ENCODE results near the gene PGBD4. TPM values are rescaled to one million over a fixed set of nuclear protein-coding genes. Genes with fewer than 3 reads are reported as not detected.

PGBD4 gene
- 3.4 and 3.7 TPM in 2 replicates for total RNA-seq

DNA sequence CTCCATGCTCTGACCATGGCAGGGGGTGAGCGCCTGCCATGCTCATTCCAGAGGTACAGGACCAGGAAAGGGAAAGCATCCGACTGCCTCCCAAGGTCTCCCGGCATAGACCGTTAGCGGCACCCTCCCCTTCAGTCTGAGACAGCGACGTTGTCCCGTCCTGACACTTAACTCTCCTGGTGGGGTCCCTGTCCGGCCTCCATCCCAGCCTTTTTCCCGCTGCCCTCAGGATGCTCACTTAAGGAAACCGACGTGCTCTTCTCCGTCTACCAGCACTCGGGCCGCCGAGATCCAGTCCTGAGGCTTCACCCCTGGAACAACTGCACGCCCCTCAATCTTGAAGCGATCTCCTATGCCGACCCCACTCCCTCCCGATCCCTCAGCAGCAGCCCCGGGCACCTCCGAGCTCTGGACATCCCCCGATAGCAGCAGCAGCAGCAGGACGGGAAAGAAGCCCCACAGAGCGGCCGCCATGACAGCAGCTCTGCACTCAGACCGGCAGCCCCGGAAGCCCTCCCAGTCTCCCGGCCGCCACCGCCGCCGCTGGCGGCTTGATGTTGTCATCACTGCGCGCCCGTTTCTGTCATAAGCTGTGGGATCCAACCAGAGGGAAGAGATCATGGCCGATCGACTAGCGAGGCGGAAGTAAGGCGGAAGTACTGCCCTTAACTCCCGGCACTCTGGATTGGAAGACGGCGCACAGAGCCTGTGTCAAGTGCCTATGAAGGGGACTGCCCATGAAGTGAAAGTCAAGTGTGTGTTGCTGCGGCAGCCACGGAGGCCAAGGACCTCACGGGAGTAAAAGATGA, at the start of gene PGBD4, which contains the start of gene EMC7:
TSS of gene PGBD4 (plus strand) at position 718 of the 809 bp plus-strand sequence. CDS start 449 bp downstream, outside the sequence.
TSS of gene EMC7 (minus strand) at position 497 of the 809 bp plus-strand sequence. CDS start at position 474, 23 bp downstream.
- Mint-ChIP-seq H3K4me1 (ENCODE audit: low read depth) (peaks cover 25% of the 10 kb centered on the region), H3K4me3 (ENCODE audit: low read depth) (peak within 1 kb of the TSS; percentile 100)
- intact Hi-C loops (cut with micrococcal nuclease): loop anchor here (1.0 to 5.0 kb wide), 6 partner anchors 62 to 486 kb away; partner anchors contain the start of genes AVEN, KATNBL1, LPCAT4 and NOP10

GRCh38 chr15:34054081-34054707, 47.7 kb upstream of the PGBD4 start:
- peaks cover 31% of the 10 kb centered on the region for H3K9me3 Mint-ChIP-seq
- H3K4me1 Mint-ChIP-seq (ENCODE audit: low read depth): no peaks in the 10 kb centered on the region
- intact Hi-C loops (cut with micrococcal nuclease): no loop called here
- no peak overlapping the region for H3K4me3 Mint-ChIP-seq (ENCODE audit: low read depth)
- peaks cover 10% of the 10 kb centered on the region for H3K27me3 Mint-ChIP-seq (ENCODE audit: low read depth)
- H3K27ac Mint-ChIP-seq: no peak overlapping the region
- DNase-seq (ENCODE audit: low spot score): no peak
- peaks cover 15% of the 10 kb centered on the region for H3K36me3 Mint-ChIP-seq (ENCODE audit: low read depth)

More for the DNA sequence above, at the start of gene PGBD4, which contains the start of gene EMC7:
- peak; percentile 99 for DNase-seq (ENCODE audit: low spot score)
- H3K9me3 Mint-ChIP-seq: peaks cover 4% of the 10 kb centered on the region
- H3K36me3 Mint-ChIP-seq (ENCODE audit: low read depth): peaks cover 41% of the 10 kb centered on the region
- H3K27me3 Mint-ChIP-seq (ENCODE audit: low read depth): no peaks in the 10 kb centered on the region
- peak within 1 kb of the TSS; percentile 96 for H3K27ac Mint-ChIP-seq

GRCh38 chr15:34055868-34056595, 45.9 kb upstream of the PGBD4 start:
- DNase-seq (ENCODE audit: low spot score): no peak
- intact Hi-C loops (cut with micrococcal nuclease): no loop called here
- Mint-ChIP-seq H3K27ac (no peak overlapping the region), H3K4me3 (ENCODE audit: low read depth) (no peak overlapping the region), H3K36me3 (ENCODE audit: low read depth) (peaks cover 8% of the 10 kb centered on the region), H3K27me3 (ENCODE audit: low read depth) (peaks cover 11% of the 10 kb centered on the region), H3K4me1 (ENCODE audit: low read depth) (no peaks in the 10 kb centered on the region), H3K9me3 (peaks cover 16% of the 10 kb centered on the region)

DNA sequence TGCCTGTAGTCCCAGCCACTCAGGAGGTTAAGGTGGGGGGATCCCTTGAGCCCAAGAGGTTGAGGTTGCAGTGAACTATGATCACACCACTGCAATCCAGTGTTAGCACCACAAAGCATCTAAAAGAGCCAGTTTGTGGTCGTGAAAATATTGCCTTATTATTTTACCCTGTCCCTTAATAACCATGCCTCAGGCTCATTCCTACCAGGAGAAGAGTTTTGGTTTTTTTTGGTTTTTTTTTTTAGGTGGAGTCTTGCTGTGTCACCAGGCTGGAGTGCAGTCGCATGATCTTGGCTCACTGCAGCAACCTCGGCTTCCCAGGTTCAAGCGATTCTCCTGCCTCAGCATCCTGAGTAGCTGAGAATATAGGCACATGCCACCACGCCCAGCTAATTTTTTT, 45.0 kb upstream of the PGBD4 start:
- Mint-ChIP-seq H3K4me1 (ENCODE audit: low read depth) (no peaks in the 10 kb centered on the region), H3K9me3 (peaks cover 7% of the 10 kb centered on the region), H3K27ac (no peak overlapping the region), H3K27me3 (ENCODE audit: low read depth) (peaks cover 5% of the 10 kb centered on the region), H3K4me3 (ENCODE audit: low read depth) (no peak overlapping the region), H3K36me3 (ENCODE audit: low read depth) (no peaks in the 10 kb centered on the region)
- intact Hi-C loops (cut with micrococcal nuclease): no loop called here
- DNase-seq (ENCODE audit: low spot score): no peak

GRCh38 chr15:34059476-34059875, 42.4 kb upstream of the PGBD4 start:
- Mint-ChIP-seq H3K27me3 (ENCODE audit: low read depth) (peaks cover 5% of the 10 kb centered on the region), H3K4me1 (ENCODE audit: low read depth) (peaks cover 6% of the 10 kb centered on the region), H3K36me3 (ENCODE audit: low read depth) (no peaks in the 10 kb centered on the region), H3K4me3 (ENCODE audit: low read depth) (no peak overlapping the region), H3K9me3 (no peaks in the 10 kb centered on the region), H3K27ac (no peak overlapping the region)
- DNase-seq (ENCODE audit: low spot score): no peak
- intact Hi-C loops (cut with micrococcal nuclease): no loop called here

GRCh38 chr15:34059946-34060345, 41.9 kb upstream of the PGBD4 start:
- H3K27me3 Mint-ChIP-seq (ENCODE audit: low read depth): peaks cover 5% of the 10 kb centered on the region
- H3K4me1 Mint-ChIP-seq (ENCODE audit: low read depth): peaks cover 9% of the 10 kb centered on the region
- no peaks in the 10 kb centered on the region for H3K9me3 Mint-ChIP-seq
- no peaks in the 10 kb centered on the region for H3K36me3 Mint-ChIP-seq (ENCODE audit: low read depth)
- no peak overlapping the region for H3K27ac Mint-ChIP-seq
- intact Hi-C loops (cut with micrococcal nuclease): no loop called here
- no peak for DNase-seq (ENCODE audit: low spot score)
- no peak overlapping the region for H3K4me3 Mint-ChIP-seq (ENCODE audit: low read depth)

GRCh38 chr15:34064438-34064837, 37.4 kb upstream of the PGBD4 start:
- H3K36me3 Mint-ChIP-seq (ENCODE audit: low read depth): no peaks in the 10 kb centered on the region
- intact Hi-C loops (cut with micrococcal nuclease): no loop called here
- no peak overlapping the region for H3K4me3 Mint-ChIP-seq (ENCODE audit: low read depth)
- H3K27ac Mint-ChIP-seq: no peak overlapping the region
- no peak for DNase-seq (ENCODE audit: low spot score)
- H3K27me3 Mint-ChIP-seq (ENCODE audit: low read depth): peaks cover 1% of the 10 kb centered on the region
- no peaks in the 10 kb centered on the region for H3K9me3 Mint-ChIP-seq
- H3K4me1 Mint-ChIP-seq (ENCODE audit: low read depth): peaks cover 9% of the 10 kb centered on the region

DNA sequence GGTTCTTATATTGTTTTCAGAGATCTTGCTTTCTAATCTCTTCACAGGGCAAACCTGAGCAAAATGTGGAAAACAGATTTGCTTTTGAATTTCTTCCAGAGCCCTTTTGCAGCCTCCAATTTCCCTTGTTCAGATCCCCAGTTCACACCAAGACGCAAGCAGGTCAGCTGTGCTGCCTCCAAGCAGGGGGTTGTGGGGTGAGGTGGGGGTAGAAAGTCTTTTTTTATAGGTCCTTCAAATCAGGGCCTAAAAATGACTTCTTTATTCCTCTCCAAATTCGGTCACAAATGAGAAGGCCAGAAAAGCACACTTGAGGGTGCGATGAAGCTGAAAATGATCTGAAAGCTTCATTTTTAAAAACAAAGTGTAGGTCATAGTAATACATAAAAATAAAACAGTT, 36.6 kb upstream of the PGBD4 start:
- Mint-ChIP-seq H3K36me3 (ENCODE audit: low read depth) (no peaks in the 10 kb centered on the region), H3K9me3 (no peaks in the 10 kb centered on the region), H3K27ac (no peak overlapping the region), H3K4me3 (ENCODE audit: low read depth) (no peak overlapping the region), H3K4me1 (ENCODE audit: low read depth) (peaks cover 9% of the 10 kb centered on the region), H3K27me3 (ENCODE audit: low read depth) (no peaks in the 10 kb centered on the region)
- DNase-seq (ENCODE audit: low spot score): no peak
- intact Hi-C loops (cut with micrococcal nuclease): no loop called here

- no peak overlapping the region for H3K27ac Mint-ChIP-seq
- H3K4me1 Mint-ChIP-seq (ENCODE audit: low read depth): peaks cover 9% of the 10 kb centered on the region
- no peaks in the 10 kb centered on the region for H3K27me3 Mint-ChIP-seq (ENCODE audit: low read depth)
- no peak overlapping the region for H3K4me3 Mint-ChIP-seq (ENCODE audit: low read depth)
- no peaks in the 10 kb centered on the region for H3K36me3 Mint-ChIP-seq (ENCODE audit: low read depth)
- H3K9me3 Mint-ChIP-seq: no peaks in the 10 kb centered on the region
- intact Hi-C loops (cut with micrococcal nuclease): no loop called here
- DNase-seq (ENCODE audit: low spot score): no peak
These were observed 35.9 kb upstream of the PGBD4 start for GRCh38 chr15:34065941-34066340.

DNA sequence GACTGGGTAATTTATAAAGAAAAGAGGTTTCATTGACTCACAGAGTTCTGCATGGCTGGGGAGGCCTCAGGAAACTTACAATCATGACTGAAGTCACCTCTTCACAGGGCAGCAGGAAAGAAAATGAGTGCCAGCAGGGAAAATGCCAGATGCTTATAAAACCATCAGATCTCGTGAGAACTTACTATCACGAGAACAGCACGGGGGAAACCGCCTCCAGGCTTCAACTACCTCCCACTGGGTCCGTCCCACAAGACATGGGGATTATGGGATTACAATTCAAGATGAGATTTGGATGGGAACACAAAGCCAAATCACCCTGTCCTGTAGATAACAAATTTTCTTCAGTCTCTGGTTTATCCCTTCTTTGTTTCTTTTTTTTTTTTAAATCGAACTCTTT, 31.9 kb upstream of the PGBD4 start:
- no peak for DNase-seq (ENCODE audit: low spot score)
- Mint-ChIP-seq H3K36me3 (ENCODE audit: low read depth) (no peaks in the 10 kb centered on the region), H3K27ac (no peak overlapping the region), H3K4me1 (ENCODE audit: low read depth) (no peaks in the 10 kb centered on the region), H3K9me3 (no peaks in the 10 kb centered on the region), H3K27me3 (ENCODE audit: low read depth) (no peaks in the 10 kb centered on the region), H3K4me3 (ENCODE audit: low read depth) (no peak overlapping the region)
- intact Hi-C loops (cut with micrococcal nuclease): no loop called here

DNA sequence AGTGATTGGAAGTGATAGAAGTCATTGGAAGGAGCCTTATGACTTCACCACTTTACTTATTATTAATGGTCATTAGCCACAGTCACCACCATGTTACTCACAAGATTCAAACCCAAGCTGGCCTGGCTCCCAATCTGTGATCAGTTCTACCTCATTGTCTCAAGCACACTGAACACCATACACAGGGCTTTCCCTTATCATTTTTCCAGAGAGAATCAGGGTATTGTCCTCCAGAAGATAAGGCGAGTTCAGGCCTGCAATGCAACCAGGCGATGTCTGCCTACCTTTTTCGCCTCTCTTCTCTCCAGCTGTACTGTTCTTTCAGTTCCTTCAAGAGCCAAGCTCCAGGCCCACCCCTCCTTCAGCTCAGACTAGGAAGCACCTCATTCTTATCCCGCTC, 25.1 kb upstream of the PGBD4 start:
- intact Hi-C loops (cut with micrococcal nuclease): no loop called here
- Mint-ChIP-seq H3K36me3 (ENCODE audit: low read depth) (no peaks in the 10 kb centered on the region), H3K4me3 (ENCODE audit: low read depth) (no peak overlapping the region), H3K9me3 (no peaks in the 10 kb centered on the region), H3K4me1 (ENCODE audit: low read depth) (no peaks in the 10 kb centered on the region), H3K27ac (no peak overlapping the region), H3K27me3 (ENCODE audit: low read depth) (no peaks in the 10 kb centered on the region)
- no peak for DNase-seq (ENCODE audit: low spot score)

- Mint-ChIP-seq H3K36me3 (ENCODE audit: low read depth) (peaks cover 5% of the 10 kb centered on the region), H3K27me3 (ENCODE audit: low read depth) (no peaks in the 10 kb centered on the region), H3K4me1 (ENCODE audit: low read depth) (no peaks in the 10 kb centered on the region), H3K9me3 (no peaks in the 10 kb centered on the region), H3K4me3 (ENCODE audit: low read depth) (no peak overlapping the region), H3K27ac (no peak overlapping the region)
- no peak for DNase-seq (ENCODE audit: low spot score)
- intact Hi-C loops (cut with micrococcal nuclease): no loop called here
These were observed 23.0 kb upstream of the PGBD4 start for GRCh38 chr15:34078900-34079299.

Measured in activated T-helper 2 cell treated with anti-CD3 and anti-CD28 coated beads, Interferon-gamma antibody, Interleukin-2, Interleukin-4, amounts not matched to agents 10 μg/mL and 5 μg/mL and 100 μg/mL, durations not matched to agents 14 hours and 24 hours and 36 hours (primary cell).